Measurements from ENCODE around the gene LMTK2. TPM values are rescaled to one million over a fixed set of nuclear protein-coding genes. Genes with fewer than 3 reads are reported as not detected.
"Not testable (repeated sequence)": the region's sequence is repeated elsewhere in the genome, so short reads cannot be mapped to it uniquely, and the experiment has no call there.

The LMTK2 gene
- polyA plus RNA-seq, 1 donor: 8.3 TPM

DNA sequence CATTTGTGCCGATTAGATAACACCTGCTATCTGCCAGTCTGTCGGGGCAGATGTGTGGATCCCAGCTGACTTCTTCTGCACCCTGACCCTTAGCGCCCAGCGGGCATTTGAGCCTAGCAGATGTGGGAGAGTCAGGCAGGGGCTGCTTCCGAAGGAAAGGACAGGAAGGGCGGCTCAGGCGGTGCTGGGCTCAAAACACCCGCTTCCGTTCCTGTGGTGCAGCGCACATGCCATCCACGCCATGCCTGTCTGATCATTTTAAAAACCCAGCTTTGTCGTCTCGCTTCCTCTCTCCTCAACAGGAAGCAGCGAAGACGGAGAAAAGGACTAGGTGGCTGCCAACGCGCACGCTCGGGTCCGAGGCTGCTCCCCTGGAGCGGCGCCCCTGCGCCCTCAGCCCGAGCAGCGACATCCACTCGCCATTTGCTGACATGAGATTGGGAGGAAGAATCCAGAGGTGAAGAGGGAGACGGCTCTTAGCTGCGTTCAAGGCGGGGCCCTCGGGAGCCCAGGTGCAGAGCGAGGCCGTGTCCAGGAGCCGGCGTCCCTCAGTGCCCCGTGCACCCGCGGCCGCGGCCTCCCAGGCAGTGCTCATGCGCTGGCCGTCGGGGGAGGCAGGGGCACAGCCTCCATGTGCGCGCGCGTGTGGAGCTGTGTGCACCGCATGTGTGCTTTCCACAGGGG is 98.6 kb downstream of the LMTK2 start:
- no peak for DNase-seq

- no peak for DNase-seq
Observed at GRCh38 chr7:98206451-98207330, 100.0 kb downstream of the LMTK2 start.

GRCh38 chr7:98209166-98209920 is 102.7 kb downstream of the LMTK2 start:
- no peak for DNase-seq

DNA sequence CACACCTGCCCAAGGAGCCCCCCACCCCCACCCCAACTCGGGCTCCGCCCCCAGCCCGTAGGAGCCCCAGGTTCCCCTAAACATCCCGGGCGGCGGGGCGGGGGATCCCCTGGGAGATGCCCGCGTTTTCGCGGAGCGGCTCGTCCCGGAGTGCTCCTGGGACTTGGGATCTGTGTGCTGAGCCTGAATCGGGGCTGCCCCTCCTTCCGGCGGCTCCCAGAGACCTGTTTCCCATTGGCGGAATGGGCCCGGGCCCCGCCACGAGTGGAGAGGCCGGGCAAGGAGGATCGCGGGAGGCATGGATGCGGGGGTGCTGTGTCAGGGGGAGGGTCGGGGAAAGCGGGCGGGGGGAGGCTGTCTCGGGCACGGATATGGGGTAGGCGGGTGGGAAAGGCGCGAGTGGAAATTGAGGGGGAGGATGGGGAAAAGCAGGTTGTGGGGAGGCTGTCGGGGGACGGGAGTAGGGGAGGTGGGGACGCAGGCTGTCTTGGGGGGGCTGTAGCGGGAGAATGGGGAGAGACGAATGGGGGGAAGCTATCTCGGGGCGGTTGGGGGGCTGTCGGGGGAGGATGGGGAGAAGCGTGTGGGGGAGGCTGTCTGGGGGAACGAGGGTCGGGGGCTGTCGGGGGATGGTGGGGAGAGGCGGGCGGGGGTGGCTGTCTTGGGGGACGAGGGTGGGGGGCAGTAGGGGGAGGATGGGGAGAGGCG is 104.0 kb downstream of the LMTK2 start:
- DNase-seq: no peak

DNA sequence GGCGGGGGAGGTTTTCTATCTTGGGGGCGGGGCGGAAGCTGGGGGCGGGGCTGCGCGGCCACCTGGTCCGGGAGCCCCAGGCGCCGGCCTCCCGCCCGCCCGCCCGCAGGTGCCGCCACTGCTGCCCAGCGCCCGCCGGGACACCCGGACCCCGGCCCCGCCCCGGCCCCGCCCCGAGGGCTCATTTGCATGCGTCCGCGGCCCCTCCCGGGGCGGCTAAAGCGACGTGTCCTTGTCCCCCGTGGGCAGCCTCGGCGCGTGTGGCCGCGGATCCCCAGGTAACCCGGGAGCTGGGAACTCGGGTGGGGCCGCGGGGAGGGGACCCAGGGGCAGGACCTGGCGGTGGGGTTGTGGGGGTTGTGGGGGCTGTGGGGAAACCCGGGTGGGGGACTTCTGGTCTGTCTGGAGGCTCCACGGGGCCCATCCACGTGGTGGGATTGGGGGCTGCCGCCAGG is 104.6 kb downstream of the LMTK2 start, which contains the start of gene BHLHA15:
BHLHA15 (plus strand) TSS at position 219 of the 455 bp plus-strand sequence. CDS start 871 bp downstream, outside the sequence.
- DNase-seq: no peak

GRCh38 chr7:98211676-98212531 is 105.2 kb downstream of the LMTK2 start:
- DNase-seq: no peak

- no peak for DNase-seq
Observed at GRCh38 chr7:98212532-98213041, 105.9 kb downstream of the LMTK2 start.

DNA sequence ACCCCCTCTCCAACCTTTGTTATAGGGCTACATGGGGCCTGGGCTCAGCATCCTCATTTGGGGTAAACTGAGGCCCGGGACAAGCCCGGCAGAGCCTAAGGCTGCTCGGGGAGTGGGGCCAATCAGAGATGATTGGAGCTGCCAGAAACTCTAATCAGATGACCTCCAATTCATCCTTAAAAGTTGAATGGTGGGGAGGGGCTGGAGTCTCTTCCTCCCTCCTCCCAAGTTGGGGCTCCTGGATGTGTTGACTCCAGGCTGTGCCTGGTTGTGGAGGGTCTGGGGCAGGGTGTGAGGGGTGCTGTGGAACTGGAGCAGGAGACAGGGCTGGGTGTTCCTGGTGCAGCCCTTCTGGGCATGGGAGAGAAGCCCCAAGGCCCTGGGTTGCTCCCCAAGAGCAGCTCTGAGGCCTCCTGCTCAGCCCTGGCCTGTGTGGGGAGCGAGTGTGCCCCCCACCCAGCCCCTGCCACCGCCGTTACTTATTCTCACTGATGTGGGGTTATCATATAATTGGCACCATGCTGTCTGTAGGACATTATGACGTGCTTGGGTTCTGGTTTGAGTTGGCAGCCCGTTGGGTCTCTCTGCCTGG is 106.7 kb downstream of the LMTK2 start:
- DNase-seq: no peak

DNA sequence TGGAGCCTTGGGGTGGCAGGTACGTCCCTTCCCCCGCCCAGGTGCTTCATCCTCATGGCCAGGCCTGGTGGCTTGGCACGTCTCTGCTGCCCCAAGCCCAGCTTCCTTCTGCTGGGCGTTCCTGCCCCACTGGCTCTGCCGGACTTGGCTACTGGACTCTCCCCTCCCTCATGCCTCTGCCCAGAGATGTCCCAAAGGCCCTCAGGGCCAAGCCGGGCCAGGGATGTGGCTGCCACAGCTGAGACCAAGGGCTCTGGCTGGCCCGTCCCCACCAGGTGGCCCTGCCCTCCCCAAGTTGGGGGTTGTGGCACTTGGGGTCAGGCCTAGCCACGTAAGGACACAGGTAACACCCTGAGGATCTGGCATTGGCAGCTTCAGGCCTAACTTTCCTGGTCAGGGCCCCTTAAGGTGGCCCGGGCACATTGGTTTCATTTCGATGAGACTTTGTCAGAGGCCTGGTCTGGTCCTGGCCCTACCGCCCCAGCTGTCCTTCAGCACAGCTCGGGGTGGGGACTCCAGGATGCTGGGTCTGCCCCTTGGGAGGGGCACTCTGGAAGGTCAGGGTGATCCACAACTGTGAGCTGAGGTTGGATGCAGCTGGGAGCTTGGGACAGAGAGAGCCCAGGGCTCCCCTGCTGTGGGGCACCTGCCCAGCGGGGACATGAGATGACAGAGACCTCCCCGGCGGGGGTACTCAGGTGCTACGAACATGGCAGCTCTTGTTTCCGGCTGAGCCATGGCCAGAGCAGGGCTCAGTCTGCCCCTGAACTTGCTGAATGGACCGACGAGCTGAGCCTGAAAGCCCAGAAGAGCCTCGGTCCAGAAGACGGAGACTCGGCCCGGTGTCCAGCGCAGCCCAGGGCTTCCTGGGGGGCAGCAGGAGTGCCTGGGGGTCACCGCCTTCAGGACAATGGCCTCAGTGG is 107.5 kb downstream of the LMTK2 start:
- DNase-seq: no peak

- DNase-seq: no peak
Observed at GRCh38 chr7:98214811-98215321, 108.2 kb downstream of the LMTK2 start.

DNA sequence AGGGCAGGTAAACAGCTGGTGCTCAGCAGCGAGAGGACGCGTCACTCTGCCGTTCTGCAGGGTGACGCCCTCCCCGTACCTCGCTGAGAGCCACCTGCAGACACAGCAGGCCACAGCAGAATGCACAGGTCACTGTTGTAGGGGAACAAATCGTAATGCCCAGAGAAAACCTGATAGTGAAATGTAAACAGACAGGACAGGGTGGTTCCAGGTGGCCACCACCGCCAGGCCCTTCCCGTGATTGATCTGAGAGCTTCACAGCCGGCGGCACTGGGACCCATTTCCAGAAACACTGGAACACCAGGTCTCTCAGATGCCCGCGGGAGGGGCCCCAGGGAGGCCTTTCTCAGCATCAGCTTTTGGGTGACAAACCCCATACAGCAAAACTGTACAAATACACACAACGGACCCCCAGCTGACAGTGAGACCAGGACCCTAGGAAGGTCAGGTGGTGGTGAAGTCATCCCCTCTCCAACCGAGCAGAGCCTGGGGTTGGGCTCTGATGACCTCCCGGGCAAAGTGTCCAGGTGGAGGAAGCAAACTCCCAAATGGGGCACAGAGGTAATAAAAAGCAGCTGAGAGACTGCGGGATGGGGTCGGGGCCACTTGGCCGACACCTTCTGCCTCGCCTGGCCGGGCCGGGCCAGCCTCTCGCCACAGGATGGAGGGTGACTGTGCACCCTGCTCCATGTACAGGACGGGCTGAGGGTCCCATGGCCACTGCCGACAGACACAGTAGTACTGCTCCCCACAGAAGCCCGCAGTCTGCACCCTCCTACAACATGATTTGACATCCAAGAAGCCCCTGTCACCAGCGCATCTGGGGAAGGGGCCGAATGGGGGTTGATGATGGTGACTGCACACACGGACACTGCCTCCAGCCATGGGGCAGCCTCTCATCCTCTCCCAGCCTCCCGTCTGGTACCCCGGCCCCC is 109.2 kb downstream of the LMTK2 start:
- no peak for DNase-seq

DNA sequence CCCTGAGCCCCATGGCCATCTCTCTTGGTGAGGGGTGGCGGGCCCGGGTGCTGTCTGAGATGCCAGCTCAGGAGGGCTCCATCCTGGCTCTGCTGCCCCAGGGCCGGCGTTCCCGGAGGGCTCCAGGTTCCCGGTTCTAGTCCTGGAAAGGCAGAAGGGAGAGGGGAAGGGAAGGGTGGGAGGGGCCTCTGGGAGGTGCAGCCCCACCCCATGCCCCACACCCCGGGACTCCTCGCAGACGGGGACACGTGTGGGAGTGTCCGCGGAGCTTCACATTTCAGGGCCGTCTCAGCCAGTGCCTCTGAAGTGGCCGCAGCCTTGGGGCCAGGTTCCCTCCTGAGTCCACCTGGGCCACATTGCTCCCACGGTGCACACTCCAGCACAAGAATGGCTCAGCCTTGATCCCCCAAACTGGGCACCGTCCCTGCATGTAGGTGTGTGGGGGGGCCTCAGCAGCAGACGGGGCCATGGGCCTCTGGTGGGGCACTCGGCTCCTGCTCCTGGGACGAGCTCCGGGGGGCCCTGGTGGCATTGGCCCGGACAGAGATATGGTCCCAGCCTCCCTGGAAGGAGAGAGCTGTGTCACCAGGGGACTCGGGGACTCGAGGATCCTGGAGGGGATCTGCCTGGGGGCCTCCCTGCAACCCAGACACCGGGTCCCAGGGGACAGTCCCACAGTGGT is 110.4 kb downstream of the LMTK2 start:
- DNase-seq: no peak

DNA sequence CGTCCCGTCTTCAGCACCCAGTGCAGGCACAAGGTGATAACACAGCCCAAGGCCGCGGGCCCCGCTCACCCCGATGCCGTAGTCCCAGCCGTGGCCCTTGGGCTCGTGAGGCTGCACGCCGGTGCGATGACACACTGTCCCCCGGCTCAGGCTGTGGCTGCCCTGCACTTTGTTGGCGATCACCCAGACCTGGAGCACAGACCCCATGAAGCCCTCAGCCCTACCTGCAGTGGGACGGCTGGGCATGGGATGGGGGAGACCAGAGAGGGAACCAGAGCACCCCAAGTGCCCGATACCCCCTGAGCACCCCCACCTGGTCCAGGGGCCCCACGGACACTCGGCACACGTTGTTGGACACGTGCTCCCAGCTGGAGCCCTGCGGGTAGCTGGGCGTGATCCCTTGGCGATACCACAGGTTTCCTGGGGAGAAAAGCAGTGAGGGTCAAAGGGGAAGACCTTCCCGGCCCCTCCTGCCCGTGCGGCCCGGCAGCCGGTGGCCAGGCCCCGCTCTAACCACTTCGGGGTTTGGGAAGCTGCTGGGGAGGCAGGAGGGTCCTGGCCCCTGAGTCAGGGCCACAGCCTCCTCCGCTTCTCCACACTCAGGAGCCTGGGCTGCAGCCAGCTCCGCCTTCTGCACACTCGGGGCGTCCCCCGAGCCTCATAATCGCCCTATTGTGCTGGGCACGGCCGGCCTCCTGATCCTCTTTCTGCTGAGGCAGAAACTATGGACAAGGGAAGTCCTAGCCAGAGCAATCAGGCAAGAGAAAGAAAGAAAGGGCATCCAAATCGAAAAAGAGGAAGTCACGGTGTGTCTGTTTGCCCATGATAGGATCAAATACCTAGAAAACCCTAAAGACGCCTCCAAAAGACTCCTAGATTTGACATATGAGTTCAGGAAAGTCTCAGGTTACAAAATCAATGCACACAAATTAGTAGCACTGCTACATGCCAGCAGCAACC is 111.2 kb downstream of the LMTK2 start:
- no peak for DNase-seq

- DNase-seq: not testable (repeated sequence)
Observed at GRCh38 chr7:98219382-98219781, 112.7 kb downstream of the LMTK2 start.

GRCh38 chr7:98221611-98222532 is 115.2 kb downstream of the LMTK2 start:
- no peak for DNase-seq

Measured in hindlimb muscle (tissue), 1 donor.